GM23338 (cell line): Measurements from ENCODE around the gene SLC2A14.

Experiments
- CREB1 ChIP-seq: fragments of 250-450 bp; sonication (Bioruptor Pico); IDR thresholded peaks from 2 replicates; pipeline ENCODE4 v1.5.0; 2020; ENCODE audit warnings: low read depth, mild to moderate bottlenecking, moderate library complexity
- EZH2 ChIP-seq: fragments of 200-600 bp; sonication (generic); IDR thresholded peaks from one replicate; pipeline ENCODE4 v1.8.0; 2017; ENCODE audit warnings: antibody characterized with exemption, mild to moderate bottlenecking, low read depth; ENCODE audit not compliant: unreplicated experiment
- EZH2phosphoT487 ChIP-seq: fragments of 200-600 bp; sonication (generic); IDR thresholded peaks from one replicate; pipeline ENCODE4 v1.8.1; 2018; ENCODE audit warnings: antibody characterized with exemption; ENCODE audit not compliant: unreplicated experiment
- JUNB ChIP-seq: IDR thresholded peaks from one replicate; pipeline ENCODE4 v1.6.1; 2016; ENCODE audit warnings: antibody characterized with exemption; ENCODE audit not compliant: unreplicated experiment
- TF ChIP-seq, protein P1 (sequence below), 2 experiments: fragments of 200-600 bp in 1 of 2; sonication (generic) in 1 of 2; conservative IDR thresholded peaks; 2 replicates each; pipeline versions ENCODE4 v1.5.1 to v1.6.1; 2016 to 2017; ENCODE audit warnings: antibody characterized with exemption in 2 of 2, low read depth in 2 of 2, mild to moderate bottlenecking in 2 of 2, moderate library complexity in 1 of 2

DNA sequence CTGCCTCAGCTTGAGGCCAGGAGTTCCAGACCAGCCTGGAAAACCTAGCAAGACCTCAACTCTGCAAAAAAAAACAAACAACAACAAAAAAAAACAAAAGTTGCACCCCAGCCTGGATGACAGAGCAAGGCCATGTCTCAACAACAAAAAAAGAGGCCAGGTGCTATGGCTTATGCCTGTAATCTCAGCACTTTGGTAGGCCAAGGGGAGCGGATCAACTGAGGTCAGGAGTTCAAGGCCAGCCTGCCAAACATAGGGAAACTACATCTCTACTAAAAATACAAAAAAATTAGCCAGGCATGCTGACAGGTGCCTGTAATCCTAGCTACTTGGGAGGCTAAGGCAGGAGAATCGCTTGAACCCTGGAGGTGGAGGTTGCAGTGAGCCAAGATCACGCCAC lies 6.5 kb upstream of the SLC2A14 start:
- TF ChIP-seq, protein P1, sequence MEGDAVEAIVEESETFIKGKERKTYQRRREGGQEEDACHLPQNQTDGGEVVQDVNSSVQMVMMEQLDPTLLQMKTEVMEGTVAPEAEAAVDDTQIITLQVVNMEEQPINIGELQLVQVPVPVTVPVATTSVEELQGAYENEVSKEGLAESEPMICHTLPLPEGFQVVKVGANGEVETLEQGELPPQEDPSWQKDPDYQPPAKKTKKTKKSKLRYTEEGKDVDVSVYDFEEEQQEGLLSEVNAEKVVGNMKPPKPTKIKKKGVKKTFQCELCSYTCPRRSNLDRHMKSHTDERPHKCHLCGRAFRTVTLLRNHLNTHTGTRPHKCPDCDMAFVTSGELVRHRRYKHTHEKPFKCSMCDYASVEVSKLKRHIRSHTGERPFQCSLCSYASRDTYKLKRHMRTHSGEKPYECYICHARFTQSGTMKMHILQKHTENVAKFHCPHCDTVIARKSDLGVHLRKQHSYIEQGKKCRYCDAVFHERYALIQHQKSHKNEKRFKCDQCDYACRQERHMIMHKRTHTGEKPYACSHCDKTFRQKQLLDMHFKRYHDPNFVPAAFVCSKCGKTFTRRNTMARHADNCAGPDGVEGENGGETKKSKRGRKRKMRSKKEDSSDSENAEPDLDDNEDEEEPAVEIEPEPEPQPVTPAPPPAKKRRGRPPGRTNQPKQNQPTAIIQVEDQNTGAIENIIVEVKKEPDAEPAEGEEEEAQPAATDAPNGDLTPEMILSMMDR (conservative IDR thresholded peaks at IDR 0.05; ENCODE audit: low read depth in 2 of 2) = no peak
- no peak for TF ChIP-seq CREB1
- no peak for TF ChIP-seq EZH2
- no peak for TF ChIP-seq JUNB
- TF ChIP-seq EZH2phosphoT487 = no peak
